Upper lobe of right lung (tissue), 1 donor: Measurements from ENCODE around the gene MSH2. TPM values are rescaled to one million over a fixed set of nuclear protein-coding genes. Genes with fewer than 3 reads are reported as not detected.

Experiments
- ATAC-seq: fragments of 200-7000 bp; cut with Tn5 transposase; one replicate; pipeline ENCODE4 v1.9.1; 2020; ENCODE audit warnings: mild to moderate bottlenecking, moderate library complexity
- DNase-seq: peaks from one replicate; pipeline ENCODE4 v3.0.0-alpha.2; 2020
- H3K27ac ChIP-seq: fragments of 200-600 bp; one replicate; pipeline ENCODE4 v1.8.0; 2022
- H3K27me3 ChIP-seq: fragments of 200-600 bp; one replicate; pipeline ENCODE4 v1.8.0; 2022; ENCODE audit warnings: mild to moderate bottlenecking
- H3K36me3 ChIP-seq: fragments of 200-600 bp; one replicate; pipeline ENCODE4 v1.8.0; 2022
- H3K4me1 ChIP-seq: fragments of 200-600 bp; one replicate; pipeline ENCODE4 v1.8.0; 2022
- H3K4me3 ChIP-seq: fragments of 200-600 bp; one replicate; pipeline ENCODE4 v1.8.0; 2022; ENCODE audit warnings: mild to moderate bottlenecking
- H3K9me3 ChIP-seq: fragments of 200-600 bp; one replicate; pipeline ENCODE4 v1.8.0; 2022
- intact Hi-C: fragments of 100-400 bp; cut with DNase I; formaldehyde crosslinking; loops from one replicate; pipeline ENCODE4 v1.11.0; 2022
- total RNA-seq: library from RNA; stranded (reverse); fragmentation: NEBNext Ultra II Directional; extraction: Animal tissue kit (Norgen Biotek cat#: 25700); gene quantifications from one replicate; pipeline ENCODE4 v1.2.1, GENCODE V29; 2021
- TF ChIP-seq, protein P1 (sequence below): fragments of 200-600 bp; IDR thresholded peaks from one replicate; pipeline ENCODE4 v1.8.0; 2022; ENCODE audit warnings: antibody characterized with exemption
- donor health status: DM: no; HTN: yes; CAD: no; lungs with severe emphysema.

The MSH2 gene
- total RNA-seq, 1 donor from 2014 or later, result 13.3 TPM

DNA sequence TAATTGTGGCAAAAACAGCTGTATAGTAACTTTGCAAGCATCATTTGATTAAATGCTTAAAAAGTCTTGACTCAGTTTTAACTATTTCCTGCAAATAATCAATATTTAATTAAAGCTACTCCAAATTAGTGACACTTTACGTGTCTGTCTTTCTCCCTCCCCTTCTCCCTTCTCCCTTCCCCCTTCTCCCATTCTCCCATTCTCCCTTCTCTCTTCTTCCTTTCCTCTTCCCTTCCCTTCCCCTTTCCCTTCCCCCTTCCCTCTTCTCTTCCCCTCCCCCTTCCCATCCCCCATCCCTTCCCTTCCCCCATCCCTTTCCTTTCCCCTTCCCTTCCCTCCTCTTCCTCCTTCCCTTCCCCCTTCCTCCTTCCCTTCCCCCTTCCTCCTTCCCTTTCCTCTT, 76.9 kb downstream of the MSH2 start:
- Histone ChIP-seq H3K27ac (no peak overlapping the region), H3K4me3 (no peak overlapping the region), H3K4me1 (no peaks in the 10 kb centered on the region), H3K27me3 (no peaks in the 10 kb centered on the region), H3K9me3 (no peaks in the 10 kb centered on the region), H3K36me3 (peaks cover 13% of the 10 kb centered on the region)
- no peak for ATAC-seq
- intact Hi-C loops, result no loop called here
- TF ChIP-seq, protein P1, sequence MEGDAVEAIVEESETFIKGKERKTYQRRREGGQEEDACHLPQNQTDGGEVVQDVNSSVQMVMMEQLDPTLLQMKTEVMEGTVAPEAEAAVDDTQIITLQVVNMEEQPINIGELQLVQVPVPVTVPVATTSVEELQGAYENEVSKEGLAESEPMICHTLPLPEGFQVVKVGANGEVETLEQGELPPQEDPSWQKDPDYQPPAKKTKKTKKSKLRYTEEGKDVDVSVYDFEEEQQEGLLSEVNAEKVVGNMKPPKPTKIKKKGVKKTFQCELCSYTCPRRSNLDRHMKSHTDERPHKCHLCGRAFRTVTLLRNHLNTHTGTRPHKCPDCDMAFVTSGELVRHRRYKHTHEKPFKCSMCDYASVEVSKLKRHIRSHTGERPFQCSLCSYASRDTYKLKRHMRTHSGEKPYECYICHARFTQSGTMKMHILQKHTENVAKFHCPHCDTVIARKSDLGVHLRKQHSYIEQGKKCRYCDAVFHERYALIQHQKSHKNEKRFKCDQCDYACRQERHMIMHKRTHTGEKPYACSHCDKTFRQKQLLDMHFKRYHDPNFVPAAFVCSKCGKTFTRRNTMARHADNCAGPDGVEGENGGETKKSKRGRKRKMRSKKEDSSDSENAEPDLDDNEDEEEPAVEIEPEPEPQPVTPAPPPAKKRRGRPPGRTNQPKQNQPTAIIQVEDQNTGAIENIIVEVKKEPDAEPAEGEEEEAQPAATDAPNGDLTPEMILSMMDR, result no peak
- no peak for DNase-seq

DNA sequence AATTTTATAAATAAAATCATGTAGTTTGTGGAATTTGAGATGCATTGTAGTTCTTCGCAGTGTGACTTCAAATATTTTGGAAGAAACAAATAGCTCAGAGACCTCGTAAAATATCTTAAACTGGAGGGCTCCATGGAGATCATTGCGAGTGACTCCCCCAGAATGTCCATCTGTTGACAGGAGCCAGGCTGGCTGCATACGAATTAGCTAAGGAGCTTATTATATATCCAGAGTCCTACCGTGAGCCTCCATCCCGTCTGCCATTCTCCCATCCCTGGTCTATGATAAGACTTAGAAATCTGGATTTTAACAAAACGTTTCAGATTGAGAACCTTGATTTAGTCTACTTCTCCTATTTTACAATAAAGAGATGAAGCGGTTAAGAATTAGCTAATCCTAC, 80.2 kb downstream of the MSH2 start:
- DNase-seq (no peak), ATAC-seq (no peak)
- TF ChIP-seq, protein P1, result no peak

DNA sequence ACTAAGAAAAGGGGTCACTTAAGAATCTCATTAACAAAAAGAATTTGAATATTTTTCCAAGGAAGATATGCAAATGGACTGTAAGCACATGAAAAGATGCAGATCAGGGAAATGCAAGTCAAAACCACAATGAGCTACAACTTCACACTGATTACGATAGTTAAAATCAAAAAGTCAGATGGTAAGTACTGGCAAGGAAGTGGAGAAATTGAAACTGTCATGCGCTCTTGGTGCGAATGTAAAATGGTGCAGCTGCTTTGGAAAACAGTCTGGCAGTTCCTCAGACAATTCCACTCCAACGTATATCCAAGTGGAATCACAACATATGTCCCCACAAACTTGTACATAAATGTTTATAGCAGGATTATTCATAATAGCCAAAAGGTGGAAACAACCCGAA, 81.4 kb downstream of the MSH2 start:
- ATAC-seq (no peak), DNase-seq (no peak)
- Histone ChIP-seq H3K4me3 (no peak overlapping the region), H3K27me3 (no peaks in the 10 kb centered on the region), H3K36me3 (no peaks in the 10 kb centered on the region), H3K27ac (no peak overlapping the region), H3K4me1 (peaks cover 9% of the 10 kb centered on the region), H3K9me3 (no peaks in the 10 kb centered on the region)
- TF ChIP-seq, protein P1, result no peak
- intact Hi-C loops, result no loop called here

More for the DNA sequence above, 80.2 kb downstream of the MSH2 start:
- no peak overlapping the region for H3K4me3 ChIP-seq
- no peak overlapping the region for H3K27ac ChIP-seq
- no peaks in the 10 kb centered on the region for H3K27me3 ChIP-seq
- H3K9me3 ChIP-seq, result no peaks in the 10 kb centered on the region
- H3K36me3 ChIP-seq, result peaks cover 4% of the 10 kb centered on the region
- peaks cover 9% of the 10 kb centered on the region for H3K4me1 ChIP-seq
- intact Hi-C loops, result no loop called here

DNA sequence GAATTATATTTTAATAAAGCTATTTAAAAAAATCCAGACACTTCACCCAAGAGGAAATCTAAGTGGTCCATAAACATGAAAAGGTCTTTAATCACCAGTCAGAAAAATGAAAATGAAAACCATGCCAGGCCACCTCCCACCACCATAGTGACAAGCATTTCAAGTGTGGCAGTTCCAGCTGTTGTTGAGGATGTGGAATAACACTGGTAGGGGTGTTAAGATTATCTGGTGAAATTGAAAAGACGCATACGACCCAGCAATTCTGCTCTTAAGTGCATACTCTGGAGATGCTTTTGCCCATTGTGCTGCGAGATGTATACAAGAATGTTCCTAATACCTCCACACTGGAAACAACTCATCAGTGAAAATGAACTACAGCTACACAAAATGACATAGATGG, 82.2 kb downstream of the MSH2 start:
- ATAC-seq, result no peak
- no peaks in the 10 kb centered on the region for H3K9me3 ChIP-seq
- H3K4me1 ChIP-seq, result peaks cover 9% of the 10 kb centered on the region

DNA sequence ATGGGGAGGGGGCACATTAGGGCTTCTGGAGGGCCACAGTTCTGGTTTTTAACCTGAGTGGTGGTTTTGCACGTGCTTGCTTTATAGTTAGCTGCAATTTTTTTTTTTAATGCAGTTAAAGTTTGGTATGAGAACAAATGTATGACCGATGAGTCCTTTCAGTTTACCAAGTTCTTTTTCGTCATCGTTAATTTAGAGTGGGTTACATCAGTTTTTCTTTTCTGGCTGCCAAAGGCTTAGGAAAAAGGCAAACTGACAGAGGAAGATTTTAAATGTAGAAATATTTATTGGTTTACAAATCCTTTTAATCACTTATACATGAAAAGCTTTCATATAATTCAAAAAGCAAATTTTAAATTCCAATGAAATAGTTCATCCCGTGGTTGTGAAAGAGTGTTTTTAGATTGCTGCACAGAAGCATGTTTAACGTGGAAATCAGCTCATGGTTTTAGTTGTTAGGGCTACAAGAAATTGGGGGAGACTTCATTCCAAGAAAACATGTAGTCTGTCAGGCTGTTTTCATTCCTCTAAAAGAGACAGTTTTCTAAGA, 82.9 kb downstream of the MSH2 start:
- H3K4me3 ChIP-seq, result no peak overlapping the region
- no peaks in the 10 kb centered on the region for H3K27me3 ChIP-seq
- no peaks in the 10 kb centered on the region for H3K36me3 ChIP-seq
- H3K27ac ChIP-seq, result no peak overlapping the region
- intact Hi-C loops, result no loop called here
- H3K4me1 ChIP-seq, result peaks cover 9% of the 10 kb centered on the region
- TF ChIP-seq, protein P1, result no peak
- no peaks in the 10 kb centered on the region for H3K9me3 ChIP-seq
- ATAC-seq, result no peak
- DNase-seq, result no peak

More for the DNA sequence above, 82.2 kb downstream of the MSH2 start:
- intact Hi-C loops, result no loop called here
- Histone ChIP-seq H3K4me3 (no peak overlapping the region), H3K27ac (no peak overlapping the region), H3K27me3 (no peaks in the 10 kb centered on the region), H3K36me3 (no peaks in the 10 kb centered on the region)
- TF ChIP-seq, protein P1, result no peak
- no peak for DNase-seq
